Measurements from ENCODE around the gene FBXW7. TPM values are rescaled to one million over a fixed set of nuclear protein-coding genes. Genes with fewer than 3 reads are reported as not detected.

The FBXW7 gene
- total RNA-seq, 2 experiments from 2014 or later, result 35.8 to 37.8 TPM

GRCh38 chr4:152463562-152463961 is 72.3 kb downstream of the FBXW7 start:
- intact Hi-C loops (cut with micrococcal nuclease), result no loop called here
- H3K36me3 Mint-ChIP-seq, result peaks cover 5% of the 10 kb centered on the region
- H3K27ac Mint-ChIP-seq, result no peak overlapping the region
- peaks cover 54% of the 10 kb centered on the region for H3K4me1 Mint-ChIP-seq (ENCODE audit: low read depth)
- no peaks in the 10 kb centered on the region for H3K27me3 Mint-ChIP-seq
- no peaks in the 10 kb centered on the region for H3K9me3 Mint-ChIP-seq
- DNase-seq, result no peak
- ChIA-PET POLR2A (no interaction called here), CTCF (interaction anchor here (0.7 to 1.0 kb wide), 3 partner anchors 178 to 1333 kb away, joined by 3 to 4 read pairs (median 4); no protein-coding TSS in a partner anchor)
- H3K4me3 Mint-ChIP-seq, result no peak overlapping the region

DNA sequence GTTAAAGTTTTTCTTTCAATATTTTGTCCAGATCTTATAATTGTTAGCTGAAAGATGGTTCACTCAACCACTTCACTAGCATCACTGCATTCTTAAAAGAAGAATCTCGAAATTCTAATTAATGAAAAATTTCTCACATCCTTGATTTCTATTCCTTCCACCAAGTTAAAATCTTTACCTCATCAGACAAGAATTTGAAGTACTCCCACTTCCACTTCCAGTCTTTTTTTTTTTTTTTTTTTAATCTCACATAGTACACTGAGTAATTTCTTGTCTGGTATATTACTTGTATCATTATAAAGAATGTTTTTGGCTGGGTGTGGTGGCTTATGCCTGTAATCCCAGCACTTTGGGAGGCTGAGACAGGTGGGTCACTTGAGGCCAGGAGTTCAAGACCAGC is 73.2 kb downstream of the FBXW7 start:
- intact Hi-C loops (cut with micrococcal nuclease), result no loop called here
- POLR2A ChIA-PET, result no interaction called here
- H3K27ac Mint-ChIP-seq, result no peak overlapping the region
- peaks cover 2% of the 10 kb centered on the region for H3K9me3 Mint-ChIP-seq
- H3K4me1 Mint-ChIP-seq (ENCODE audit: low read depth), result peaks cover 59% of the 10 kb centered on the region
- no peaks in the 10 kb centered on the region for H3K27me3 Mint-ChIP-seq
- no peak for DNase-seq
- CTCF ChIA-PET, result interaction anchor here (0.6 to 0.7 kb wide), 2 partner anchors 74 to 818 kb away, joined by 3 read pairs; no protein-coding TSS in a partner anchor
- H3K36me3 Mint-ChIP-seq, result peaks cover 8% of the 10 kb centered on the region
- H3K4me3 Mint-ChIP-seq, result no peak overlapping the region

DNA sequence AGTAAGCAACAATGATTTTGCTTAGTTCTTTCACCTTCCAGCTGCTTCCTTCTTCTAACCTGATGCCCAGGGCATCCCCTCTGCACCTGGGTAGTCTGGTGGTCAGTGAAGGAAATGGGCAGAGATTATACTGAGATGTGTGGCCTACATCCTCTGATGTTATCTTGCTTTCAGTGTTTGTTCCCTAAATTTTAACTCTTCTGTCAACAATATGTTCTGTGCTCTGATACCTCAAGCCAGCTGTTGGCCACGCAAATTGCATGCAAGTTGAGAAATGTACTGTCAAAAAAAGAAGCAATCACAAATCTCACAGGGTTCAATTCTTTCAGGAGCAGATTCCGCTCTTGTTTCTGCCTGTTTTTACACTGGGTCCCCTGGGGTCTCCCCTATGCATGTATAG is 73.8 kb downstream of the FBXW7 start:
- Mint-ChIP-seq H3K4me1 (ENCODE audit: low read depth) (peaks cover 58% of the 10 kb centered on the region), H3K9me3 (peaks cover 2% of the 10 kb centered on the region), H3K36me3 (peaks cover 4% of the 10 kb centered on the region), H3K27me3 (no peaks in the 10 kb centered on the region), H3K4me3 (no peak overlapping the region), H3K27ac (no peak overlapping the region)
- ChIA-PET CTCF (interaction anchor here (0.7 kb wide), 1 partner anchor 74 kb away, joined by 3 read pairs; no protein-coding TSS in a partner anchor), POLR2A (no interaction called here)
- intact Hi-C loops (cut with micrococcal nuclease), result no loop called here
- DNase-seq, result no peak

- peaks cover 4% of the 10 kb centered on the region for H3K36me3 Mint-ChIP-seq
- ChIA-PET POLR2A (no interaction called here), CTCF (interaction anchor here (0.6 to 2.8 kb wide), 4 partner anchors 41 to 275 kb away, joined by 3 to 6 read pairs (median 4); no protein-coding TSS in a partner anchor)
- intact Hi-C loops (cut with micrococcal nuclease), result no loop called here
- no peak overlapping the region for H3K4me3 Mint-ChIP-seq
- H3K27me3 Mint-ChIP-seq, result no peaks in the 10 kb centered on the region
- DNase-seq, result no peak
- no peak overlapping the region for H3K27ac Mint-ChIP-seq
- H3K4me1 Mint-ChIP-seq (ENCODE audit: low read depth), result peaks cover 63% of the 10 kb centered on the region
- peaks cover 2% of the 10 kb centered on the region for H3K9me3 Mint-ChIP-seq
Observed at GRCh38 chr4:152460488-152460887, 75.4 kb downstream of the FBXW7 start.

- ChIA-PET POLR2A (no interaction called here), CTCF (interaction anchor here (0.7 to 2.8 kb wide), 7 partner anchors 12 to 1038 kb away, joined by 3 to 17 read pairs (median 4); no protein-coding TSS in a partner anchor)
- H3K36me3 Mint-ChIP-seq, result peaks cover 4% of the 10 kb centered on the region
- peak overlapping the region; percentile 70 for H3K27ac Mint-ChIP-seq
- peaks cover 60% of the 10 kb centered on the region for H3K4me1 Mint-ChIP-seq (ENCODE audit: low read depth)
- no peaks in the 10 kb centered on the region for H3K27me3 Mint-ChIP-seq
- peaks cover 2% of the 10 kb centered on the region for H3K9me3 Mint-ChIP-seq
- no peak for DNase-seq
- intact Hi-C loops (cut with micrococcal nuclease), result loop anchor here (2.0 to 5.0 kb wide), 3 partner anchors 25 to 77 kb away; partner anchors contain the start of gene FBXW7
- H3K4me3 Mint-ChIP-seq, result no peak overlapping the region
Observed at GRCh38 chr4:152459326-152459725, 76.6 kb downstream of the FBXW7 start.

DNA sequence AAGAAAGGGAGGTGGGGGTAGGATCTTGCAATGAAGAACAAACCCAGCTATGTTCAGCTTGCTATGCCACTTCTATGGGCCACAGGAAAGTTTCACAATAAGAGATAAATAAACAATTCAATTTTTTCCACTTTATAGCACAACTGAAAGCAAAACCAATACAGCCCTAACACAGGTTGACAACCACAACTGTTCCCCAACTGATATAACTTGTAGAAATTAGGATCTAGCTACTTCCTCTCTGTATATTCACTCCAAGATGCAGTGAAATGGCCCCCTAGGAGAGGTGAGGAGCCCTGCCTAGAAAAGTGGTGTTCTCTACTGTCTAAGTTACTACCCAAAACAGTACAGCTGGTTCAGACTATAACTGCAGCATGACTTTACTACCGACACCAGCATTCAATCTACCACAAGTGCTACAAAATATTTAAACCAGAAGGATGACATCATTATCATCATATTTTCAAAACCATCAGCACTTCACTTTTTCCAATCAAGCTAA is 77.0 kb downstream of the FBXW7 start:
- CTCF ChIA-PET, result interaction anchor here (0.7 to 2.8 kb wide), 8 partner anchors 11 to 1038 kb away, joined by 3 to 17 read pairs (median 4); no protein-coding TSS in a partner anchor

GRCh38 chr4:152456609-152457008 is 79.3 kb downstream of the FBXW7 start:
- H3K36me3 Mint-ChIP-seq, result peaks cover 4% of the 10 kb centered on the region
- peaks cover 2% of the 10 kb centered on the region for H3K9me3 Mint-ChIP-seq
- ChIA-PET CTCF (interaction anchor here (0.9 kb wide), 1 partner anchor 44 kb away, joined by 3 read pairs; no protein-coding TSS in a partner anchor), POLR2A (no interaction called here)
- DNase-seq, result no peak
- H3K27me3 Mint-ChIP-seq, result no peaks in the 10 kb centered on the region
- H3K27ac Mint-ChIP-seq, result no peak overlapping the region
- H3K4me1 Mint-ChIP-seq (ENCODE audit: low read depth), result peaks cover 45% of the 10 kb centered on the region
- intact Hi-C loops (cut with micrococcal nuclease), result loop anchor here (5.0 kb wide), 1 partner anchor 46 kb away; no protein-coding TSS in a partner anchor
- no peak overlapping the region for H3K4me3 Mint-ChIP-seq

More for the DNA sequence above, 77.0 kb downstream of the FBXW7 start:
- Mint-ChIP-seq H3K4me1 (ENCODE audit: low read depth) (peaks cover 58% of the 10 kb centered on the region), H3K27ac (peak overlapping the region; percentile 70), H3K9me3 (peaks cover 2% of the 10 kb centered on the region), H3K4me3 (no peak overlapping the region), H3K36me3 (peaks cover 4% of the 10 kb centered on the region), H3K27me3 (no peaks in the 10 kb centered on the region)
- POLR2A ChIA-PET, result interaction anchor here (0.7 to 0.9 kb wide), 2 partner anchors 67 to 77 kb away, joined by 3 read pairs; partner anchors contain the start of gene FBXW7
- no peak for DNase-seq
- intact Hi-C loops (cut with micrococcal nuclease), result loop anchor here (2.0 to 5.0 kb wide), 3 partner anchors 26 to 78 kb away; partner anchors contain the start of gene FBXW7

DNA sequence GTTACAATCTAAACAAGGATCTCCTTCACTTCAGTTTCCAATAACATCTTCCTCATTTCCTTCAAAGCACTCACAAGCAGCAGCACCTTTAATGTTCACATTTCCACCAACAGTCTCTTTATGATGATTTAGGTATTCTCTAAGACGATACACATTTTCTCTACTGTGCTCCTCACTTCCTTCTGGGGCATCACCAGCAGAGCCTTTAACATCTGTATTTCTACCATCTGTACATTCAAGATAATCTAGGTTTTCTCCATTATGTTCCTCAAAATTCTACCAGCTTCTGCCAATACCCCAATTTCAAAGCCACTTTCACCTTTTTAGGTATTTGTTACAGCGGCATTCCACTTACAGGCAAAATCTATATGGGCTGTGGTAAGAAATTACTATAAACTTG is 80.6 kb downstream of the FBXW7 start:
- peaks cover 37% of the 10 kb centered on the region for H3K4me1 Mint-ChIP-seq (ENCODE audit: low read depth)
- intact Hi-C loops (cut with micrococcal nuclease), result loop anchor here (2.0 to 5.0 kb wide), 2 partner anchors 47 to 185 kb away; no protein-coding TSS in a partner anchor
- ChIA-PET POLR2A (no interaction called here), CTCF (interaction anchor here (0.6 to 2.5 kb wide), 10 partner anchors 31 to 889 kb away, joined by 3 to 20 read pairs (median 4); partner anchors contain the start of gene MND1)
- peaks cover 2% of the 10 kb centered on the region for H3K36me3 Mint-ChIP-seq
- H3K27ac Mint-ChIP-seq, result no peak overlapping the region
- H3K27me3 Mint-ChIP-seq, result no peaks in the 10 kb centered on the region
- no peak for DNase-seq
- H3K9me3 Mint-ChIP-seq, result peaks cover 2% of the 10 kb centered on the region
- H3K4me3 Mint-ChIP-seq, result no peak overlapping the region

- H3K36me3 Mint-ChIP-seq, result peaks cover 2% of the 10 kb centered on the region
- no peak for DNase-seq
- H3K4me3 Mint-ChIP-seq, result no peak overlapping the region
- no peak overlapping the region for H3K27ac Mint-ChIP-seq
- POLR2A ChIA-PET, result no interaction called here
- H3K27me3 Mint-ChIP-seq, result no peaks in the 10 kb centered on the region
- peaks cover 2% of the 10 kb centered on the region for H3K9me3 Mint-ChIP-seq
- peaks cover 33% of the 10 kb centered on the region for H3K4me1 Mint-ChIP-seq (ENCODE audit: low read depth)
- intact Hi-C loops (cut with micrococcal nuclease), result loop anchor here (2.0 to 5.0 kb wide), 3 partner anchors 48 to 283 kb away; no protein-coding TSS in a partner anchor
- CTCF ChIA-PET, result interaction anchor here (0.6 to 2.5 kb wide), 14 partner anchors 32 to 890 kb away, joined by 3 to 20 read pairs (median 4); partner anchors contain the start of genes MND1 and TMEM154
Observed at GRCh38 chr4:152454398-152455011, 81.4 kb downstream of the FBXW7 start.

- Mint-ChIP-seq H3K36me3 (no peaks in the 10 kb centered on the region), H3K27ac (no peak overlapping the region), H3K4me1 (ENCODE audit: low read depth) (peaks cover 25% of the 10 kb centered on the region), H3K4me3 (no peak overlapping the region), H3K27me3 (no peaks in the 10 kb centered on the region), H3K9me3 (no peaks in the 10 kb centered on the region)
- ChIA-PET POLR2A (no interaction called here), CTCF (interaction anchor here (1.1 to 4.1 kb wide), 3 partner anchors 50 to 648 kb away, joined by 3 to 17 read pairs (median 8); no protein-coding TSS in a partner anchor)
- intact Hi-C loops (cut with micrococcal nuclease), result loop anchor here (5.0 kb wide), 1 partner anchor 286 kb away; no protein-coding TSS in a partner anchor
- DNase-seq, result no peak
Observed at GRCh38 chr4:152451496-152451895, 84.4 kb downstream of the FBXW7 start.

GRCh38 chr4:152448854-152449253 is 87.0 kb downstream of the FBXW7 start:
- DNase-seq, result no peak
- H3K4me1 Mint-ChIP-seq (ENCODE audit: low read depth), result peaks cover 11% of the 10 kb centered on the region
- no peaks in the 10 kb centered on the region for H3K27me3 Mint-ChIP-seq
- ChIA-PET CTCF (interaction anchor here (3.5 to 4.1 kb wide), 2 partner anchors 52 to 191 kb away, joined by 12 to 17 read pairs; no protein-coding TSS in a partner anchor), POLR2A (no interaction called here)
- H3K27ac Mint-ChIP-seq, result no peak overlapping the region
- intact Hi-C loops (cut with micrococcal nuclease), result no loop called here
- no peak overlapping the region for H3K4me3 Mint-ChIP-seq
- no peaks in the 10 kb centered on the region for H3K9me3 Mint-ChIP-seq
- peaks cover 4% of the 10 kb centered on the region for H3K36me3 Mint-ChIP-seq
